Measurements from ENCODE around the gene ETS2.

The ETS2 gene

GRCh38 chr21:38861989-38862683 lies 56.4 kb downstream of the ETS2 start:
- DNase-seq (ENCODE audit: low spot score), result no peak

GRCh38 chr21:38863291-38863690 lies 57.6 kb downstream of the ETS2 start:
- no peak for DNase-seq (ENCODE audit: low spot score)

- DNase-seq (ENCODE audit: low spot score), result no peak
Observed at GRCh38 chr21:38863843-38864363, 58.2 kb downstream of the ETS2 start.

- DNase-seq (ENCODE audit: low spot score), result no peak
Observed at GRCh38 chr21:38864964-38865363, 59.2 kb downstream of the ETS2 start.

- DNase-seq (ENCODE audit: low spot score), result no peak
Observed at GRCh38 chr21:38869196-38869595, 63.5 kb downstream of the ETS2 start.

- DNase-seq (ENCODE audit: low spot score), result no peak
Observed at GRCh38 chr21:38869946-38870345, 64.2 kb downstream of the ETS2 start.

Data from CD4-positive, alpha-beta T cell treated with Interleukin-2 at 100 ng/mL for 4 hours (primary cell).